Measurements from ENCODE around the gene PRAMEF1. TPM values are rescaled to one million over a fixed set of nuclear protein-coding genes. Genes with fewer than 3 reads are reported as not detected.

The PRAMEF1 gene
- total RNA-seq, 1 donor from 2014 or later = not detected

- Histone ChIP-seq H3K4me2 (no peak overlapping the region), H3K4me3 (no peak overlapping the region), H2AFZ (replicated peaks) (no peak overlapping the region), H3K27ac (no peak overlapping the region), H3K9ac (no peak overlapping the region), H4K20me1 (ENCODE audit: low read depth) (no peaks in the 10 kb centered on the region), H3K4me1 (no peaks in the 10 kb centered on the region), H3K9me3 (ENCODE audit: low read depth) (no peaks in the 10 kb centered on the region), H3K79me2 (ENCODE audit: low read depth) (no peaks in the 10 kb centered on the region), H3F3A (ENCODE audit: low read depth) (no peaks in the 10 kb centered on the region), H3K36me3 (no peaks in the 10 kb centered on the region), H3K27me3 (no peaks in the 10 kb centered on the region)
- Mint-ChIP-seq H3K36me3 (no peaks in the 10 kb centered on the region), H3K9me3 (peaks cover 3% of the 10 kb centered on the region), H3K4me1 (no peaks in the 10 kb centered on the region), H3K27me3 (ENCODE audit: insufficient read depth, low read depth) (peaks cover 7% of the 10 kb centered on the region), H3K4me3 (no peak overlapping the region), H3K27ac (no peak overlapping the region)
- TF ChIP-seq EZH2 (IDR thresholded peaks at IDR 0.05) (no peak), EZH2phosphoT487 (IDR thresholded peaks at IDR 0.05) (no peak)
- TF ChIP-seq, protein P1, sequence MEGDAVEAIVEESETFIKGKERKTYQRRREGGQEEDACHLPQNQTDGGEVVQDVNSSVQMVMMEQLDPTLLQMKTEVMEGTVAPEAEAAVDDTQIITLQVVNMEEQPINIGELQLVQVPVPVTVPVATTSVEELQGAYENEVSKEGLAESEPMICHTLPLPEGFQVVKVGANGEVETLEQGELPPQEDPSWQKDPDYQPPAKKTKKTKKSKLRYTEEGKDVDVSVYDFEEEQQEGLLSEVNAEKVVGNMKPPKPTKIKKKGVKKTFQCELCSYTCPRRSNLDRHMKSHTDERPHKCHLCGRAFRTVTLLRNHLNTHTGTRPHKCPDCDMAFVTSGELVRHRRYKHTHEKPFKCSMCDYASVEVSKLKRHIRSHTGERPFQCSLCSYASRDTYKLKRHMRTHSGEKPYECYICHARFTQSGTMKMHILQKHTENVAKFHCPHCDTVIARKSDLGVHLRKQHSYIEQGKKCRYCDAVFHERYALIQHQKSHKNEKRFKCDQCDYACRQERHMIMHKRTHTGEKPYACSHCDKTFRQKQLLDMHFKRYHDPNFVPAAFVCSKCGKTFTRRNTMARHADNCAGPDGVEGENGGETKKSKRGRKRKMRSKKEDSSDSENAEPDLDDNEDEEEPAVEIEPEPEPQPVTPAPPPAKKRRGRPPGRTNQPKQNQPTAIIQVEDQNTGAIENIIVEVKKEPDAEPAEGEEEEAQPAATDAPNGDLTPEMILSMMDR (IDR thresholded peaks at IDR 0.05) = no peak
- no peak for DNase-seq (ENCODE audit: low spot score)
Observed at GRCh38 chr1:12774801-12775345, 16.3 kb upstream of the PRAMEF1 start.

DNA sequence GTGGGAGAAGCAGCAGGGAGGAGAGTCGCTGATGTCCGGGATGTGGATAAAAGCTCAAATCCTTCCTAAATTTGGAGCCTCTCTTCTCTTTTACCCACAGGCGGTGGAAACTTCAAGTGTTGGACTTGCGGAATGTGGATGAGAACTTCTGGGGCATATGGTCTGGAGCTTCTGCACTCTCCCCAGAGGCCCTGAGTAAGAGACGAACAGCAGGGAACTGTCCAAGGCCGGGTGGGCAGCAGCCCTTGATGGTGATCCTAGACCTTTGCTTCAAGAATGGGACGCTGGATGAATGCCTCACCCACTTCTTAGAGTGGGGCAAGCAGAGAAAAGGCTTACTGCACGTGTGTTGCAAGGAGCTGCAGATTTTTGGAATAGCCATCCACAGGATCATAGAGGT, 15.8 kb upstream of the PRAMEF1 start:
- H4K20me1 ChIP-seq (ENCODE audit: low read depth) = no peaks in the 10 kb centered on the region
- no peak overlapping the region for H3K4me3 ChIP-seq
- H3K27me3 ChIP-seq = no peaks in the 10 kb centered on the region
- Mint-ChIP-seq H3K36me3 (no peaks in the 10 kb centered on the region), H3K27ac (no peak overlapping the region), H3K4me3 (no peak overlapping the region), H3K27me3 (ENCODE audit: insufficient read depth, low read depth) (peaks cover 7% of the 10 kb centered on the region), H3K9me3 (peaks cover 3% of the 10 kb centered on the region), H3K4me1 (no peaks in the 10 kb centered on the region)
- no peak overlapping the region for H3K4me2 ChIP-seq
- no peaks in the 10 kb centered on the region for H3K9me3 ChIP-seq (ENCODE audit: low read depth)
- no peak overlapping the region for H3K27ac ChIP-seq
- H3K79me2 ChIP-seq (ENCODE audit: low read depth) = no peaks in the 10 kb centered on the region
- H3K9ac ChIP-seq = no peak overlapping the region
- no peaks in the 10 kb centered on the region for H3F3A ChIP-seq (ENCODE audit: low read depth)
- H3K4me1 ChIP-seq = no peaks in the 10 kb centered on the region
- no peak for DNase-seq (ENCODE audit: low spot score)
- H2AFZ ChIP-seq (replicated peaks) = no peak overlapping the region
- no peak for TF ChIP-seq EZH2phosphoT487 (IDR thresholded peaks at IDR 0.05)
- TF ChIP-seq, protein P1 (IDR thresholded peaks at IDR 0.05) = no peak
- no peaks in the 10 kb centered on the region for H3K36me3 ChIP-seq

DNA sequence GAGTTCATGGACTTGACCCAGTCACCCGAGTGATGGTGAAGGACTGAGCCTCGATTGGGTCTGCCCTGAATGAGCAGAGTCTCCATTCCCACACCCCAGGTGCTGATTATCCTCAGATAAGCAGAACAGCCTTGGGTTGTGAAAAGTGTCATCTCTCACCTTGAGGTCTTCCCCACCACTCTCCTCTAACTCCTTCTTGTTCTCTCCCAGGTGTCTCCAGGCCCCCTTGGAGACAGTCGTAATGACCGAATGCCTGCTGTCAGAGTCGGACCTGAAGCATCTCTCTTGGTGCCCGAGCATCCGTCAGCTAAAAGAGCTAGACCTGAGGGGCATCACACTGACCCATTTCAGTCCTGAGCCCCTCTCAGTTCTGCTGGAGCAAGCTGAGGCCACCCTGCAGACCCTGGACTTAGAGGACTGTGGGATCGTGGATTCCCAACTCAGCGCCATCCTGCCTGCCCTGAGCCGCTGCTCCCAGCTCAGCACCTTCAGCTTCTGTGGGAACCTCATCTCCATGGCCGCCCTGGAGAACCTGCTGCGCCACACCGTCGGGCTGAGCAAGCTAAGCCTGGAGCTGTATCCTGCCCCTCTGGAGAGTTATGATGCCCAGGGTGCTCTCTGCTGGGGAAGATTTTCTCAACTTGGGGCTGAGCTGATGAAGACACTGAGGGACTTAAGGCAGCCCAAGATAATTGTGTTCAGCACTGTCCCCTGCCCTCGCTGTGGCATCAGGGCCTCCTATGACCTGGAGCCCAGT, 14.2 kb upstream of the PRAMEF1 start:
- Mint-ChIP-seq H3K9me3 (no peaks in the 10 kb centered on the region), H3K36me3 (no peaks in the 10 kb centered on the region), H3K4me3 (no peak overlapping the region), H3K27me3 (ENCODE audit: insufficient read depth, low read depth) (peaks cover 7% of the 10 kb centered on the region), H3K4me1 (no peaks in the 10 kb centered on the region), H3K27ac (no peak overlapping the region)
- Histone ChIP-seq H4K20me1 (ENCODE audit: low read depth) (no peaks in the 10 kb centered on the region), H3K4me2 (no peak overlapping the region), H2AFZ (replicated peaks) (no peak overlapping the region), H3K4me1 (peaks cover 3% of the 10 kb centered on the region), H3K27me3 (no peaks in the 10 kb centered on the region), H3K36me3 (no peaks in the 10 kb centered on the region), H3K9me3 (ENCODE audit: low read depth) (no peaks in the 10 kb centered on the region), H3F3A (ENCODE audit: low read depth) (no peaks in the 10 kb centered on the region), H3K27ac (no peak overlapping the region), H3K4me3 (no peak overlapping the region), H3K9ac (no peak overlapping the region), H3K79me2 (ENCODE audit: low read depth) (no peaks in the 10 kb centered on the region)
- DNase-seq (ENCODE audit: low spot score) = no peak
- TF ChIP-seq EZH2 (IDR thresholded peaks at IDR 0.05) = no peak
- TF ChIP-seq, protein P1 (IDR thresholded peaks at IDR 0.05) = no peak
- no peak for TF ChIP-seq EZH2phosphoT487 (IDR thresholded peaks at IDR 0.05)
